ENCODE results near the gene ZNF480.
"Not testable (repeated sequence)": the region's sequence is repeated elsewhere in the genome, so short reads cannot be mapped to it uniquely, and the experiment has no call there.

The ZNF480 gene

DNA sequence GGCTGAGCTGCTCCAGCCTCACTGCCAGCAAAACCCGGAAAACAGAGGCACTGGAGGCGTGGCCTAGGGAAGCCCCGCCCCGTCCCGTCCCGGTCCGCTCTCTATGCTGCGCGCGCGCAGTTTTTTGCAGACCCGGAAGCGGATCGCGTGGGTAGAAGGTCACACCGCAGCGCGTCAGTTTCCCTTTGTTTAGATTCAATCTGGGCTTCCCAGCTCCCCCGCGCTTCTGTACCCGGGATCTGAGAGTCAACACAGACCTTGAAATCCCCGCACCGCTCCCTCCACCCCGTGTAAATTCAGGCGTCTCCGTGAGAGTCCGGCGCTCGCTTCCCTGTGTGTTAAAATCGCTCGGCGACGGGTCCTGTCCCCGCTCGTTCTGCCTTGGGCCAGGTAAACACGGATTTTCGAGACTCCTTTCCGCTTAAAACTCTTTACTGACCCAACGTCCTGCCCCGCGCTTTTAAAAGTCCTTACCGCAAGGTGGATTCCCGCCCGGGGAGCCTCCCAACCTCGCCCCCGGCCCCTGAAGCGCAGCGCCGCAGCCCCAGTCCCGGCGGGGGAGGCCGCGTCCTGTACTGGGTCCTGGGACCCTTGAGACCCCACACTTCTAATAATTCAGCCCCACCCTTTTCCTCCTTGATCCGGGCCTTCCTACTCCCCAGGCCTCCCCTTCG, 39.3 kb downstream of the ZNF480 start, which contains the start of gene ZNF610:
Gene ZNF610 (plus strand): TSS at position 127 of the 674 bp plus-strand sequence. CDS start 12,930 bp downstream, outside the sequence.
- H3K4me1 ChIP-seq (ENCODE audit: control insufficient read depth in 5 of 5, insufficient read depth in 5 of 5, low read length in 5 of 5) = peaks cover 0 to 15% (median 10%) of the 10 kb centered on the region in 5 donors
- H3K4me3 ChIP-seq (ENCODE audit: low read depth in 1 of 5, low read length in 5 of 5) = peak within 1 kb of the TSS; percentile 88 to 95 (median 89)
- peak within 1 kb of the TSS; percentile 57 for H3K27ac ChIP-seq (ENCODE audit: low read depth, low read length)
- no peaks in the 10 kb centered on the region for H3K27me3 ChIP-seq (ENCODE audit: control insufficient read depth in 5 of 5, insufficient read depth in 4 of 5, low read length in 5 of 5)
- peaks cover 16 to 49% (median 35%) of the 10 kb centered on the region in 5 donors for H3K9me3 ChIP-seq (ENCODE audit: control insufficient read depth in 5 of 5, low read length in 5 of 5)
- peak within 1 kb of the TSS; percentile 63 to 92 (median 88) for H3K9ac ChIP-seq (ENCODE audit: low read length in 5 of 5)
- no peaks in the 10 kb centered on the region for H3K36me3 ChIP-seq (ENCODE audit: control insufficient read depth in 5 of 5, insufficient read depth in 5 of 5, low read length in 5 of 5)

DNA sequence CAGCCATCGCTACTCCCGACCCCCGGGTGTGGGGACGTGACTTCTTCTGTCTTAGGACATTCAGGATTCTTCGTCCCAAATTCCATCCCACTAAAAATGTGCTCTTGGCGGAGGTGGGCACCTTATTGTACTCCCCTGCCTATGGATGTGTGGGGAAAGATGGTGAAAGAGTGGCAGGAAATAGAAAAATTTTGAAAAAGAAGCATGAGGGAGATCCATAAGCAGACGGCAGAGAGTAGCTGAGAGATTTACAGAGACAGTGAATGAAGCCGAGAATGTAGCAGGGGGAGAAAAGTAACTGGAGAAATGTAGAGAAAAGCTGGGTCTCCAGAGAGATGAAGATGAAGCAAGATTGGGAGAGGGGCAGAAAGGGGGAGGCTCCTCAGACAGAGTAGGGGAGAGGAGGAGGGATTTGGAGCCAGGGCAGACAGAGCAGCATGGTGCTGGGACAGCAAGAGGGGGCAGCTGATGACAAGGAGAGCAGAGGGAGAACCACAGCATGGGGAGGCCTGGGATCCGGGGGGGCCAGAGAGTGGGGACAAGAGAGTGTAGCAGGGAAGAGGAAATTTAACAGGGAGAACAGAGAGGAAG, 39.9 kb downstream of the ZNF480 start:
- no peaks in the 10 kb centered on the region for H3K27me3 ChIP-seq (ENCODE audit: control insufficient read depth in 5 of 5, insufficient read depth in 4 of 5, low read length in 5 of 5)
- H3K9me3 ChIP-seq (ENCODE audit: control insufficient read depth in 5 of 5, low read length in 5 of 5) = peaks cover 9 to 43% (median 29%) of the 10 kb centered on the region in 5 donors
- H3K27ac ChIP-seq (ENCODE audit: low read depth, low read length) = peak overlapping the region; percentile 57
- H3K36me3 ChIP-seq (ENCODE audit: control insufficient read depth in 5 of 5, insufficient read depth in 5 of 5, low read length in 5 of 5) = no peaks in the 10 kb centered on the region
- peak overlapping the region; percentile 88 to 95 (median 89) for H3K4me3 ChIP-seq (ENCODE audit: low read depth in 1 of 5, low read length in 5 of 5)
- peaks cover 0 to 15% (median 10%) of the 10 kb centered on the region in 5 donors for H3K4me1 ChIP-seq (ENCODE audit: control insufficient read depth in 5 of 5, insufficient read depth in 5 of 5, low read length in 5 of 5)
- peak overlapping the region in 4 of 5 donors; percentile 88 to 92 (median 89) for H3K9ac ChIP-seq (ENCODE audit: low read length in 5 of 5)

DNA sequence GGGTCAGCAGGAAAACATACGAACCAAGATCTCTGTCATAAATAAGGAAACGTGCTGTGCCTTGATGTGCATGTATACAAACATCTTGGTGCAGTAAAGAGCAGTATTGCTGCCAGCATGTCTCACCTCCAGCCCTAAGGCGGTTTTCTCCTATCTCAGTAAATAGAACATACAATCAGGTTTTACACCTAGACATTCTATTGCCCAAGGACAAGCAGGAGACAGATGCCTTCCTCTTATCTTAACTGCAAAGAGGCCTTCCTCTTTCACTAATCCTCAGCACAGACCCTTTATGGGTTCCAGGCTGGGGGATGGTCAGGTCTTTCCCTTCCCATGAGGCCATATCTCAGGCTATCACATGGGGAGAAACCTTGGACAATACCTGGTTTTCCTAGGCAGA, 42.1 kb downstream of the ZNF480 start:
- not testable (repeated sequence) for H3K4me3 ChIP-seq (ENCODE audit: low read depth in 1 of 5, low read length in 5 of 5); H3K9ac ChIP-seq (ENCODE audit: low read length in 5 of 5); H3K27me3 ChIP-seq (ENCODE audit: control insufficient read depth in 5 of 5, insufficient read depth in 4 of 5, low read length in 5 of 5); H3K36me3 ChIP-seq (ENCODE audit: control insufficient read depth in 5 of 5, insufficient read depth in 5 of 5, low read length in 5 of 5); H3K27ac ChIP-seq (ENCODE audit: low read depth, low read length)
- peaks cover 0 to 15% (median 10%) of the 10 kb centered on the region in 5 donors for H3K4me1 ChIP-seq (ENCODE audit: control insufficient read depth in 5 of 5, insufficient read depth in 5 of 5, low read length in 5 of 5)
- peaks cover 0 to 22% (median 10%) of the 10 kb centered on the region in 5 donors for H3K9me3 ChIP-seq (ENCODE audit: control insufficient read depth in 5 of 5, low read length in 5 of 5)

DNA sequence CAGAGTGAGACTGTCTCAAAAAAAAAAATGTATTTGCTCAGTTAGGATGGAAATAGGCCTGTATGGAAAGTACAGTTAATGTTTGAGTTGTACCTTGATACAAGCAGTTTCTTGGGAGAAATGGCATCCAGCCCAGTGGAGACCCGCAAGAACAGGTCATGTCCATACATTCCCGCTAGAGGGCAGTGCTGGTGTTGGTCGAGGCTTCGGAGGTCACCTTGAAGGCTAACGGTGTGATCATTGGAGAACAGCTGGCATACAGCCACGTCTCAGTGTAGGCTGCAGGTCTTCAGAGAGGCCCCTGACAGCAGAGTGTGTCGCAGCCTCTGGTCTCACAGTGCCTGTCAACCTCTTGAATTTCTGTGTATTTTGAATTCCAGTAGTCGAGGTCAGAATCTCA, 46.6 kb downstream of the ZNF480 start:
- no peak overlapping the region for H3K4me3 ChIP-seq (ENCODE audit: low read depth in 1 of 5, low read length in 5 of 5)
- peaks cover 0 to 10% (median 5%) of the 10 kb centered on the region in 5 donors for H3K9me3 ChIP-seq (ENCODE audit: control insufficient read depth in 5 of 5, low read length in 5 of 5)
- H3K27ac ChIP-seq (ENCODE audit: low read depth, low read length) = no peak overlapping the region
- H3K4me1 ChIP-seq (ENCODE audit: control insufficient read depth in 5 of 5, insufficient read depth in 5 of 5, low read length in 5 of 5) = peaks cover 0 to 3% (median 0%) of the 10 kb centered on the region in 5 donors
- H3K27me3 ChIP-seq (ENCODE audit: control insufficient read depth in 5 of 5, insufficient read depth in 4 of 5, low read length in 5 of 5) = no peaks in the 10 kb centered on the region
- peaks cover 5 to 8% (median 7%) of the 10 kb centered on the region in 5 donors for H3K36me3 ChIP-seq (ENCODE audit: control insufficient read depth in 5 of 5, insufficient read depth in 5 of 5, low read length in 5 of 5)
- H3K9ac ChIP-seq (ENCODE audit: low read length in 5 of 5) = no peak overlapping the region

DNA sequence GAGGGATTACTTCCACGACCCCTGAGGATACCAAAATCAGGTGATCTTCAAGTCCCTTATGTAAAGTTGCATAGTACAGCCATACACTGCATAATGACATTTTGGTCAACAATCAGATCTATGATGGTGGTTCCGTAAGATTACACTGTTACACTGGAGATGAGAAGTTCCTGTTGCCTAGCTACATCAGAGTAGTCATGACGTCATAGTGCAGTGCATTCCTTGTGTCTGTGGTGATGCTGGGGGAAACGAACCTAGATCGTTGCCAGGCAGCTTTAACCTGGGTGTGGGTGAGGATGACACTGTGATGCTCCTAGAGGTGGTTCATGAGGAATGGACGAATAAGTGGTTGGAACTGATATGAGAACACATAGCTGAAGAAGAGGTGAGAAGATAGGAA, 48.2 kb downstream of the ZNF480 start:
- H3K4me1 ChIP-seq (ENCODE audit: control insufficient read depth in 5 of 5, insufficient read depth in 5 of 5, low read length in 5 of 5) = peaks cover 0 to 3% (median 0%) of the 10 kb centered on the region in 5 donors
- no peaks in the 10 kb centered on the region for H3K27me3 ChIP-seq (ENCODE audit: control insufficient read depth in 5 of 5, insufficient read depth in 4 of 5, low read length in 5 of 5)
- H3K9me3 ChIP-seq (ENCODE audit: control insufficient read depth in 5 of 5, low read length in 5 of 5) = peaks cover 0 to 16% (median 4%) of the 10 kb centered on the region in 5 donors
- H3K27ac ChIP-seq (ENCODE audit: low read depth, low read length) = no peak overlapping the region
- peaks cover 8 to 20% (median 13%) of the 10 kb centered on the region in 5 donors for H3K36me3 ChIP-seq (ENCODE audit: control insufficient read depth in 5 of 5, insufficient read depth in 5 of 5, low read length in 5 of 5)
- H3K9ac ChIP-seq (ENCODE audit: low read length in 5 of 5) = no peak overlapping the region
- H3K4me3 ChIP-seq (ENCODE audit: low read depth in 1 of 5, low read length in 5 of 5) = no peak overlapping the region

DNA sequence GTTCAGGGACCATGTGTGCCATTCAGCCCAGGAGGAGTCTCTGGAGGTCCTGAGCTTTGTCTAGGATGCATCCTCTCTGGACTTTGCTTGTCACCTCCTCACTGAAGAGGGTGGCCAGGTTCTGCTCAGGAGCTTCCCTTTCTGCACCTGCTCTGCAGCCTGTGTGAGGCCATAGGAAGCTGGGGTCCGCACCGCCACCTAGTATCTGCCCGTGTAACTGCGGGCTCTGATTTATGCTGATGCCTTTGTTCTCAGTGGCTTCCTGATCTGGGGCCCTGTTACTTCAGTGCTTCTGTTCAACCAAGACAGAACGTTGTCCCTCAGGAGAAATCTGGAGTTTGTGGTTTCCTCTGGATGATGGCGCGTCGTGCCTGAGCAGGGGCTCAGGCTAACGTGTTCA, 54.5 kb downstream of the ZNF480 start:
- Histone ChIP-seq H3K4me1 (ENCODE audit: control insufficient read depth in 5 of 5, insufficient read depth in 5 of 5, low read length in 5 of 5) (no peaks in the 10 kb centered on the region), H3K4me3 (ENCODE audit: low read depth in 1 of 5, low read length in 5 of 5) (no peak overlapping the region), H3K27me3 (ENCODE audit: control insufficient read depth in 5 of 5, insufficient read depth in 4 of 5, low read length in 5 of 5) (no peaks in the 10 kb centered on the region), H3K9me3 (ENCODE audit: control insufficient read depth in 5 of 5, low read length in 5 of 5) (peaks cover 4 to 19% (median 14%) of the 10 kb centered on the region in 5 donors), H3K27ac (ENCODE audit: low read depth, low read length) (no peak overlapping the region), H3K36me3 (ENCODE audit: control insufficient read depth in 5 of 5, insufficient read depth in 5 of 5, low read length in 5 of 5) (peaks cover 18 to 51% (median 31%) of the 10 kb centered on the region in 5 donors), H3K9ac (ENCODE audit: low read length in 5 of 5) (no peak overlapping the region)

DNA sequence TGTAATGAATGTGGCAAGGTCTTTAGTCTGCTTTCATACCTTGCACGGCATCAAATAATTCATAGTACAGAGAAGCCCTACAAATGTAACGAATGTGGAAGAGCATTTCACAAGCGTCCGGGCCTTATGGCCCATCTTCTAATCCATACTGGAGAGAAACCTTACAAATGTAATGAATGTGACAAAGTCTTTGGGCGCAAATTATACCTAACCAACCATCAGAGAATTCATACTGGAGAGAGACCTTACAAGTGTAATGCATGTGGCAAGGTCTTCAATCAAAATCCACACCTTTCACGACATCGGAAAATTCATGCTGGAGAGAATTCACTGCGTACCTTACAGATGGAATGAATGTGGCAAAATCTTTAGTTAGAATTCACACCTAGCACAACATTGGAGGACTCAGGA, 69.5 kb downstream of the ZNF480 start:
- no peaks in the 10 kb centered on the region for H3K27me3 ChIP-seq (ENCODE audit: control insufficient read depth in 5 of 5, insufficient read depth in 4 of 5, low read length in 5 of 5)
- H3K36me3 ChIP-seq (ENCODE audit: control insufficient read depth in 5 of 5, insufficient read depth in 5 of 5, low read length in 5 of 5) = peaks cover 8 to 21% (median 12%) of the 10 kb centered on the region in 5 donors
- peaks cover 24 to 71% (median 54%) of the 10 kb centered on the region in 5 donors for H3K9me3 ChIP-seq (ENCODE audit: control insufficient read depth in 5 of 5, low read length in 5 of 5)
- H3K9ac ChIP-seq (ENCODE audit: low read length in 5 of 5) = no peak overlapping the region
- H3K4me3 ChIP-seq (ENCODE audit: low read depth in 1 of 5, low read length in 5 of 5) = peak overlapping the region in 4 of 5 donors; percentile 24 to 51 (median 36)
- H3K4me1 ChIP-seq (ENCODE audit: control insufficient read depth in 5 of 5, insufficient read depth in 5 of 5, low read length in 5 of 5) = peaks cover 0 to 17% (median 12%) of the 10 kb centered on the region in 5 donors
- H3K27ac ChIP-seq (ENCODE audit: low read depth, low read length) = no peak overlapping the region

- no peaks in the 10 kb centered on the region for H3K27me3 ChIP-seq (ENCODE audit: control insufficient read depth in 5 of 5, insufficient read depth in 4 of 5, low read length in 5 of 5)
- H3K9ac ChIP-seq (ENCODE audit: low read length in 5 of 5) = peak within 1 kb of the TSS; percentile 88 to 97 (median 91)
- H3K36me3 ChIP-seq (ENCODE audit: control insufficient read depth in 5 of 5, insufficient read depth in 5 of 5, low read length in 5 of 5) = peaks cover 20 to 29% (median 24%) of the 10 kb centered on the region in 5 donors
Measured at GRCh38 chr19:52369559-52370340, 72.8 kb downstream of the ZNF480 start, which contains the start of gene ZNF880. Gene ZNF880 (plus strand): TSS chr19:52369923. CDS start chr19:52369966, 43 bp downstream.

GRCh38 chr19:52370341-52370710, 73.4 kb downstream of the ZNF480 start:
- Histone ChIP-seq H3K9ac (ENCODE audit: low read length in 5 of 5) (peak overlapping the region; percentile 88 to 97 (median 91)), H3K4me1 (ENCODE audit: control insufficient read depth in 5 of 5, insufficient read depth in 5 of 5, low read length in 5 of 5) (peaks cover 0 to 17% (median 12%) of the 10 kb centered on the region in 5 donors), H3K4me3 (ENCODE audit: low read depth in 1 of 5, low read length in 5 of 5) (peak overlapping the region; percentile 91 to 99 (median 95)), H3K27ac (ENCODE audit: low read depth, low read length) (peak overlapping the region; percentile 88), H3K27me3 (ENCODE audit: control insufficient read depth in 5 of 5, insufficient read depth in 4 of 5, low read length in 5 of 5) (no peaks in the 10 kb centered on the region), H3K9me3 (ENCODE audit: control insufficient read depth in 5 of 5, low read length in 5 of 5) (peaks cover 17 to 45% (median 31%) of the 10 kb centered on the region in 5 donors), H3K36me3 (ENCODE audit: control insufficient read depth in 5 of 5, insufficient read depth in 5 of 5, low read length in 5 of 5) (peaks cover 20 to 32% (median 25%) of the 10 kb centered on the region in 5 donors)

More at GRCh38 chr19:52369559-52370340, 72.8 kb downstream of the ZNF480 start, which contains the start of gene ZNF880:
- peaks cover 20 to 51% (median 37%) of the 10 kb centered on the region in 5 donors for H3K9me3 ChIP-seq (ENCODE audit: control insufficient read depth in 5 of 5, low read length in 5 of 5)
- peak within 1 kb of the TSS; percentile 88 for H3K27ac ChIP-seq (ENCODE audit: low read depth, low read length)
- H3K4me1 ChIP-seq (ENCODE audit: control insufficient read depth in 5 of 5, insufficient read depth in 5 of 5, low read length in 5 of 5) = peaks cover 0 to 17% (median 12%) of the 10 kb centered on the region in 5 donors
- peak within 1 kb of the TSS; percentile 91 to 99 (median 95) for H3K4me3 ChIP-seq (ENCODE audit: low read depth in 1 of 5, low read length in 5 of 5)

Data from subcutaneous abdominal adipose tissue (tissue), 5 donors.